GM23338 (cell line): ENCODE data around the gene BNC2.

Source experiments
- CREB1 ChIP-seq: fragments of 250-450 bp; sonication (Bioruptor Pico); IDR thresholded peaks from 2 replicates; pipeline ENCODE4 v1.5.0; 2020; ENCODE audit warnings: low read depth, mild to moderate bottlenecking, moderate library complexity
- EZH2 ChIP-seq: fragments of 200-600 bp; sonication (generic); IDR thresholded peaks from one replicate; pipeline ENCODE4 v1.8.0; 2017; ENCODE audit warnings: antibody characterized with exemption, mild to moderate bottlenecking, low read depth; ENCODE audit not compliant: unreplicated experiment
- EZH2phosphoT487 ChIP-seq: fragments of 200-600 bp; sonication (generic); IDR thresholded peaks from one replicate; pipeline ENCODE4 v1.8.1; 2018; ENCODE audit warnings: antibody characterized with exemption; ENCODE audit not compliant: unreplicated experiment
- JUNB ChIP-seq: IDR thresholded peaks from one replicate; pipeline ENCODE4 v1.6.1; 2016; ENCODE audit warnings: antibody characterized with exemption; ENCODE audit not compliant: unreplicated experiment
- POLR2AphosphoS5 ChIP-seq: IDR thresholded peaks from 2 replicates; pipeline ENCODE4 v1.6.1; 2016; ENCODE audit warnings: antibody characterized with exemption, low read depth
- ZNF114 ChIP-seq: fragments of 250-450 bp; sonication (Bioruptor Pico); IDR thresholded peaks from 2 replicates; pipeline ENCODE4 v1.5.0; 2020; ENCODE audit warnings: mild to moderate bottlenecking, moderate library complexity
- ZNF331 ChIP-seq: fragments of 250-450 bp; sonication (Bioruptor Pico); IDR thresholded peaks from 2 replicates; pipeline ENCODE4 v1.5.0; 2020; ENCODE audit warnings: low read depth, mild to moderate bottlenecking, moderate library complexity
- TF ChIP-seq, protein P1 (sequence below), 2 experiments: fragments of 200-600 bp in 1 of 2; sonication (generic) in 1 of 2; conservative IDR thresholded peaks; 2 replicates each; pipeline versions ENCODE4 v1.5.1 to v1.6.1; 2016 to 2017; ENCODE audit warnings: antibody characterized with exemption in 2 of 2, low read depth in 2 of 2, mild to moderate bottlenecking in 2 of 2, moderate library complexity in 1 of 2
- TF ChIP-seq, protein P2 (sequence below): IDR thresholded peaks from one replicate; pipeline ENCODE4 v1.6.1; 2018; ENCODE audit warnings: antibody characterized with exemption; ENCODE audit not compliant: unreplicated experiment
- TF ChIP-seq, protein P3 (sequence below): IDR thresholded peaks from 2 replicates; pipeline ENCODE4 v1.6.1; 2016; ENCODE audit warnings: antibody characterized with exemption
- TF ChIP-seq, protein P4 (sequence below): fragments of 250-450 bp; sonication (Bioruptor Pico); IDR thresholded peaks from 2 replicates; pipeline ENCODE4 v1.5.0; 2020; ENCODE audit warnings: mild to moderate bottlenecking, moderate library complexity

DNA sequence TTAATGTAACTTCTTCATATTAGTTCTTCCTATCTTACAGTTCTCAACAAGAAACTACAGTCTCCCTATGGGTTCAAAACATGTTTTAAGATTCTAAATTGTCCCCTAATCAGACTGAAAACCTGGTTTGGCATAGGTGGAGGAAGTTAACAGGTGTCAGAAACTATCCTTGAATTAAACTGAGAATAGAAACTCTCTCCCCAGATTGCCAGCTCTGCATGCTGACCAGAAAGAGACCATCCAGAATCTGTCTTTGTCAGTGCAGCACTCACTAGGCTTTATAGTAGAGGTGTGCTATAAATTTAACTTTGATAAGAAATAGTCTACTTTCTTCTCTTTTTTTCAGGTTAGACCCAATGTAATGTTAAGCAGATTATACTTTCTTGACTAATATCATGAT is 63.8 kb downstream of the BNC2 start:
- TF ChIP-seq EZH2 (no peak), ZNF331 (CRISPR knock-in tag) (no peak), JUNB (no peak), POLR2AphosphoS5 (no peak), CREB1 (CRISPR knock-in tag) (no peak), EZH2phosphoT487 (no peak), ZNF114 (CRISPR knock-in tag) (no peak)
- TF ChIP-seq, protein P1, sequence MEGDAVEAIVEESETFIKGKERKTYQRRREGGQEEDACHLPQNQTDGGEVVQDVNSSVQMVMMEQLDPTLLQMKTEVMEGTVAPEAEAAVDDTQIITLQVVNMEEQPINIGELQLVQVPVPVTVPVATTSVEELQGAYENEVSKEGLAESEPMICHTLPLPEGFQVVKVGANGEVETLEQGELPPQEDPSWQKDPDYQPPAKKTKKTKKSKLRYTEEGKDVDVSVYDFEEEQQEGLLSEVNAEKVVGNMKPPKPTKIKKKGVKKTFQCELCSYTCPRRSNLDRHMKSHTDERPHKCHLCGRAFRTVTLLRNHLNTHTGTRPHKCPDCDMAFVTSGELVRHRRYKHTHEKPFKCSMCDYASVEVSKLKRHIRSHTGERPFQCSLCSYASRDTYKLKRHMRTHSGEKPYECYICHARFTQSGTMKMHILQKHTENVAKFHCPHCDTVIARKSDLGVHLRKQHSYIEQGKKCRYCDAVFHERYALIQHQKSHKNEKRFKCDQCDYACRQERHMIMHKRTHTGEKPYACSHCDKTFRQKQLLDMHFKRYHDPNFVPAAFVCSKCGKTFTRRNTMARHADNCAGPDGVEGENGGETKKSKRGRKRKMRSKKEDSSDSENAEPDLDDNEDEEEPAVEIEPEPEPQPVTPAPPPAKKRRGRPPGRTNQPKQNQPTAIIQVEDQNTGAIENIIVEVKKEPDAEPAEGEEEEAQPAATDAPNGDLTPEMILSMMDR (conservative IDR thresholded peaks at IDR 0.05; ENCODE audit: low read depth in 2 of 2): no peak
- TF ChIP-seq, protein P2, sequence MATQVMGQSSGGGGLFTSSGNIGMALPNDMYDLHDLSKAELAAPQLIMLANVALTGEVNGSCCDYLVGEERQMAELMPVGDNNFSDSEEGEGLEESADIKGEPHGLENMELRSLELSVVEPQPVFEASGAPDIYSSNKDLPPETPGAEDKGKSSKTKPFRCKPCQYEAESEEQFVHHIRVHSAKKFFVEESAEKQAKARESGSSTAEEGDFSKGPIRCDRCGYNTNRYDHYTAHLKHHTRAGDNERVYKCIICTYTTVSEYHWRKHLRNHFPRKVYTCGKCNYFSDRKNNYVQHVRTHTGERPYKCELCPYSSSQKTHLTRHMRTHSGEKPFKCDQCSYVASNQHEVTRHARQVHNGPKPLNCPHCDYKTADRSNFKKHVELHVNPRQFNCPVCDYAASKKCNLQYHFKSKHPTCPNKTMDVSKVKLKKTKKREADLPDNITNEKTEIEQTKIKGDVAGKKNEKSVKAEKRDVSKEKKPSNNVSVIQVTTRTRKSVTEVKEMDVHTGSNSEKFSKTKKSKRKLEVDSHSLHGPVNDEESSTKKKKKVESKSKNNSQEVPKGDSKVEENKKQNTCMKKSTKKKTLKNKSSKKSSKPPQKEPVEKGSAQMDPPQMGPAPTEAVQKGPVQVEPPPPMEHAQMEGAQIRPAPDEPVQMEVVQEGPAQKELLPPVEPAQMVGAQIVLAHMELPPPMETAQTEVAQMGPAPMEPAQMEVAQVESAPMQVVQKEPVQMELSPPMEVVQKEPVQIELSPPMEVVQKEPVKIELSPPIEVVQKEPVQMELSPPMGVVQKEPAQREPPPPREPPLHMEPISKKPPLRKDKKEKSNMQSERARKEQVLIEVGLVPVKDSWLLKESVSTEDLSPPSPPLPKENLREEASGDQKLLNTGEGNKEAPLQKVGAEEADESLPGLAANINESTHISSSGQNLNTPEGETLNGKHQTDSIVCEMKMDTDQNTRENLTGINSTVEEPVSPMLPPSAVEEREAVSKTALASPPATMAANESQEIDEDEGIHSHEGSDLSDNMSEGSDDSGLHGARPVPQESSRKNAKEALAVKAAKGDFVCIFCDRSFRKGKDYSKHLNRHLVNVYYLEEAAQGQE: no peak
- TF ChIP-seq, protein P3, sequence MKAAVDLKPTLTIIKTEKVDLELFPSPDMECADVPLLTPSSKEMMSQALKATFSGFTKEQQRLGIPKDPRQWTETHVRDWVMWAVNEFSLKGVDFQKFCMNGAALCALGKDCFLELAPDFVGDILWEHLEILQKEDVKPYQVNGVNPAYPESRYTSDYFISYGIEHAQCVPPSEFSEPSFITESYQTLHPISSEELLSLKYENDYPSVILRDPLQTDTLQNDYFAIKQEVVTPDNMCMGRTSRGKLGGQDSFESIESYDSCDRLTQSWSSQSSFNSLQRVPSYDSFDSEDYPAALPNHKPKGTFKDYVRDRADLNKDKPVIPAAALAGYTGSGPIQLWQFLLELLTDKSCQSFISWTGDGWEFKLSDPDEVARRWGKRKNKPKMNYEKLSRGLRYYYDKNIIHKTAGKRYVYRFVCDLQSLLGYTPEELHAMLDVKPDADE: no peak
- TF ChIP-seq, protein P4, sequence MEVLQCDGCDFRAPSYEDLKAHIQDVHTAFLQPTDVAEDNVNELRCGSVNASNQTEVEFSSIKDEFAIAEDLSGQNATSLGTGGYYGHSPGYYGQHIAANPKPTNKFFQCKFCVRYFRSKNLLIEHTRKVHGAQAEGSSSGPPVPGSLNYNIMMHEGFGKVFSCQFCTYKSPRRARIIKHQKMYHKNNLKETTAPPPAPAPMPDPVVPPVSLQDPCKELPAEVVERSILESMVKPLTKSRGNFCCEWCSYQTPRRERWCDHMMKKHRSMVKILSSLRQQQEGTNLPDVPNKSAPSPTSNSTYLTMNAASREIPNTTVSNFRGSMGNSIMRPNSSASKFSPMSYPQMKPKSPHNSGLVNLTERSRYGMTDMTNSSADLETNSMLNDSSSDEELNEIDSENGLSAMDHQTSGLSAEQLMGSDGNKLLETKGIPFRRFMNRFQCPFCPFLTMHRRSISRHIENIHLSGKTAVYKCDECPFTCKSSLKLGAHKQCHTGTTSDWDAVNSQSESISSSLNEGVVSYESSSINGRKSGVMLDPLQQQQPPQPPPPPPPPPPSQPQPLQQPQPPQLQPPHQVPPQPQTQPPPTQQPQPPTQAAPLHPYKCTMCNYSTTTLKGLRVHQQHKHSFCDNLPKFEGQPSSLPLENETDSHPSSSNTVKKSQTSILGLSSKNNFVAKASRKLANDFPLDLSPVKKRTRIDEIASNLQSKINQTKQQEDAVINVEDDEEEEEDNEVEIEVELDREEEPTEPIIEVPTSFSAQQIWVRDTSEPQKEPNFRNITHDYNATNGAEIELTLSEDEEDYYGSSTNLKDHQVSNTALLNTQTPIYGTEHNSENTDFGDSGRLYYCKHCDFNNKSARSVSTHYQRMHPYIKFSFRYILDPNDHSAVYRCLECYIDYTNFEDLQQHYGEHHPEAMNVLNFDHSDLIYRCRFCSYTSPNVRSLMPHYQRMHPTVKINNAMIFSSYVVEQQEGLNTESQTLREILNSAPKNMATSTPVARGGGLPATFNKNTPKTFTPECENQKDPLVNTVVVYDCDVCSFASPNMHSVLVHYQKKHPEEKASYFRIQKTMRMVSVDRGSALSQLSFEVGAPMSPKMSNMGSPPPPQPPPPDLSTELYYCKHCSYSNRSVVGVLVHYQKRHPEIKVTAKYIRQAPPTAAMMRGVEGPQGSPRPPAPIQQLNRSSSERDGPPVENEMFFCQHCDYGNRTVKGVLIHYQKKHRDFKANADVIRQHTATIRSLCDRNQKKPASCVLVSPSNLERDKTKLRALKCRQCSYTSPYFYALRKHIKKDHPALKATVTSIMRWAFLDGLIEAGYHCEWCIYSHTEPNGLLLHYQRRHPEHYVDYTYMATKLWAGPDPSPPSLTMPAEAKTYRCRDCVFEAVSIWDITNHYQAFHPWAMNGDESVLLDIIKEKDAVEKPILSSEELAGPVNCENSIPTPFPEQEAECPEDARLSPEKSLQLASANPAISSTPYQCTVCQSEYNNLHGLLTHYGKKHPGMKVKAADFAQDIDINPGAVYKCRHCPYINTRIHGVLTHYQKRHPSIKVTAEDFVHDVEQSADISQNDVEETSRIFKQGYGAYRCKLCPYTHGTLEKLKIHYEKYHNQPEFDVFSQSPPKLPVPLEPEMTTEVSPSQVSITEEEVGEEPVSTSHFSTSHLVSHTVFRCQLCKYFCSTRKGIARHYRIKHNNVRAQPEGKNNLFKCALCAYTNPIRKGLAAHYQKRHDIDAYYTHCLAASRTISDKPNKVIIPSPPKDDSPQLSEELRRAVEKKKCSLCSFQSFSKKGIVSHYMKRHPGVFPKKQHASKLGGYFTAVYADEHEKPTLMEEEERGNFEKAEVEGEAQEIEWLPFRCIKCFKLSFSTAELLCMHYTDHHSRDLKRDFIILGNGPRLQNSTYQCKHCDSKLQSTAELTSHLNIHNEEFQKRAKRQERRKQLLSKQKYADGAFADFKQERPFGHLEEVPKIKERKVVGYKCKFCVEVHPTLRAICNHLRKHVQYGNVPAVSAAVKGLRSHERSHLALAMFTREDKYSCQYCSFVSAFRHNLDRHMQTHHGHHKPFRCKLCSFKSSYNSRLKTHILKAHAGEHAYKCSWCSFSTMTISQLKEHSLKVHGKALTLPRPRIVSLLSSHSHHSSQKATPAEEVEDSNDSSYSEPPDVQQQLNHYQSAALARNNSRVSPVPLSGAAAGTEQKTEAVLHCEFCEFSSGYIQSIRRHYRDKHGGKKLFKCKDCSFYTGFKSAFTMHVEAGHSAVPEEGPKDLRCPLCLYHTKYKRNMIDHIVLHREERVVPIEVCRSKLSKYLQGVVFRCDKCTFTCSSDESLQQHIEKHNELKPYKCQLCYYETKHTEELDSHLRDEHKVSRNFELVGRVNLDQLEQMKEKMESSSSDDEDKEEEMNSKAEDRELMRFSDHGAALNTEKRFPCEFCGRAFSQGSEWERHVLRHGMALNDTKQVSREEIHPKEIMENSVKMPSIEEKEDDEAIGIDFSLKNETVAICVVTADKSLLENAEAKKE (CRISPR knock-in tag): no peak
